ENCODE data around the gene RAD18. TPM values are rescaled to one million over a fixed set of nuclear protein-coding genes. Genes with fewer than 3 reads are reported as not detected.

Gene RAD18
- total RNA-seq, 1 donor from 2014 or later: 21.3 TPM

DNA sequence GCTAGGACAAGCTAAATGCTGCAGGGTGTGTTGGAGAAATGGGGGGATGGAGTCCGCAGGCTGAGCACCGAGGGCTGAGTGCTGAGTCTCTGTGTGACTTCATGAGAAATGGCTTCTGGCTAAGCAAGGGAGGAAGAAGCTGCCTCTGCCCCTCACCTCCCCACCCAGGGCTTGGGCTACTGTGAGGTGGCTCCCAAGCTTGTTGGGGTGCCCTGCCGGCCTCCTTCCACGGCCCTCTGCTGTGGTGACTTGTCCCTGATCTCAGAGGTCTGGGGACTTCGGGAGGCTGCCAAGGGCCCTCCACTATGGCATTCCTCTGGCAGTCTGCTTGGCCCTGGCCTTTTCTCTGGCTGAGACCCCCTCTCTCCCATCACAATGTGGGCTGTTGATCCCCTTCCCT, 30.1 kb upstream of the RAD18 start:
- peaks cover 23% of the 10 kb centered on the region for H3K4me1 Mint-ChIP-seq (ENCODE audit: unreplicated experiment)
- no peaks in the 10 kb centered on the region for H3K27me3 Mint-ChIP-seq
- H3K4me3 Mint-ChIP-seq: no peak overlapping the region
- no peak for DNase-seq (ENCODE audit: extremely low spot score, unreplicated experiment)
- TF ChIP-seq, protein P1, sequence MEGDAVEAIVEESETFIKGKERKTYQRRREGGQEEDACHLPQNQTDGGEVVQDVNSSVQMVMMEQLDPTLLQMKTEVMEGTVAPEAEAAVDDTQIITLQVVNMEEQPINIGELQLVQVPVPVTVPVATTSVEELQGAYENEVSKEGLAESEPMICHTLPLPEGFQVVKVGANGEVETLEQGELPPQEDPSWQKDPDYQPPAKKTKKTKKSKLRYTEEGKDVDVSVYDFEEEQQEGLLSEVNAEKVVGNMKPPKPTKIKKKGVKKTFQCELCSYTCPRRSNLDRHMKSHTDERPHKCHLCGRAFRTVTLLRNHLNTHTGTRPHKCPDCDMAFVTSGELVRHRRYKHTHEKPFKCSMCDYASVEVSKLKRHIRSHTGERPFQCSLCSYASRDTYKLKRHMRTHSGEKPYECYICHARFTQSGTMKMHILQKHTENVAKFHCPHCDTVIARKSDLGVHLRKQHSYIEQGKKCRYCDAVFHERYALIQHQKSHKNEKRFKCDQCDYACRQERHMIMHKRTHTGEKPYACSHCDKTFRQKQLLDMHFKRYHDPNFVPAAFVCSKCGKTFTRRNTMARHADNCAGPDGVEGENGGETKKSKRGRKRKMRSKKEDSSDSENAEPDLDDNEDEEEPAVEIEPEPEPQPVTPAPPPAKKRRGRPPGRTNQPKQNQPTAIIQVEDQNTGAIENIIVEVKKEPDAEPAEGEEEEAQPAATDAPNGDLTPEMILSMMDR (conservative IDR thresholded peaks at IDR 0.05): no peak
- H3K27ac Mint-ChIP-seq: no peak overlapping the region
- H3K36me3 Mint-ChIP-seq: peaks cover 3% of the 10 kb centered on the region
- H3K9me3 Mint-ChIP-seq: no peaks in the 10 kb centered on the region

DNA sequence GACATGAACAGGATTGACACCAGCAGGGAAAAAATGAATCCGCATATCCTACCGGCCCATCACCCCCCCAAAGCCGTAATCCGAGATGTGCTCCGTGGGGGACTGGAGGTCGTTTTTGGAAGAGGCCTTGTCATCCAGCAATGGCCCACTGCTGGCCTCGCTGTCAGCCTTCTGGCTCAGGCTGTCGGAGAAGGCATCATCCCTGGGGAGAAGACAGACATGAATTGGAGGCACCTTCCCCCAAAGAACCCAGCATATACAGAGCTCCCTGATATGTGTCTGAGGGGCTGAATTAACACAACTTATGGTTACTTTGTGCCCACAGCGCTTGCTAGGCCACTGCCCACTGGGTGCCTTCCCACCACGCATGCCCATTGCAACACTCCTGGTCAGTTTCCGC, 29.6 kb upstream of the RAD18 start:
- H3K36me3 Mint-ChIP-seq: no peaks in the 10 kb centered on the region
- no peaks in the 10 kb centered on the region for H3K27me3 Mint-ChIP-seq
- TF ChIP-seq, protein P1 (conservative IDR thresholded peaks at IDR 0.05): no peak
- H3K4me3 Mint-ChIP-seq: no peak overlapping the region
- H3K27ac Mint-ChIP-seq: no peak overlapping the region
- no peaks in the 10 kb centered on the region for H3K9me3 Mint-ChIP-seq
- H3K4me1 Mint-ChIP-seq (ENCODE audit: unreplicated experiment): peaks cover 28% of the 10 kb centered on the region
- DNase-seq (ENCODE audit: extremely low spot score, unreplicated experiment): no peak

DNA sequence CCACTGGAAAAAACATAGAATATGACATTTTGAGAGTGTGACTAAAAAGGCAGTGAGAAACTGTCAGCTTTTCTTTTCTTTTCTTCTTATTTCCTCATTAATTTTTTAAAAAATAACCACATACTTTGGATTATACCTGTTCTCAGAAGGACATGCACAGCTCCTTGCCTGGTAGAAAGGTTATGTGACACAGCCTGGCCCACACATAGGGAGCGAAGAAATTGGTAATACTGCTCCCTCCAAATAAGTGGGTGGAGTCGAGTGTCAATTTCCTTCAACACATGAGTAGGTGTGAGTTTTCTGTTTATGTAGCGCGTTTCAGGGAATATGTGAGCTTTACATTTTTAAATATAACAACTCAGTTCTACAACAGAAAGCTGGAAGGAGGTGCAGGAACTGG, 28.9 kb upstream of the RAD18 start:
- Mint-ChIP-seq H3K36me3 (no peaks in the 10 kb centered on the region), H3K27ac (no peak overlapping the region), H3K4me3 (no peak overlapping the region), H3K9me3 (no peaks in the 10 kb centered on the region), H3K4me1 (ENCODE audit: unreplicated experiment) (peaks cover 29% of the 10 kb centered on the region), H3K27me3 (no peaks in the 10 kb centered on the region)
- TF ChIP-seq, protein P1 (conservative IDR thresholded peaks at IDR 0.05): no peak
- no peak for DNase-seq (ENCODE audit: extremely low spot score, unreplicated experiment)

DNA sequence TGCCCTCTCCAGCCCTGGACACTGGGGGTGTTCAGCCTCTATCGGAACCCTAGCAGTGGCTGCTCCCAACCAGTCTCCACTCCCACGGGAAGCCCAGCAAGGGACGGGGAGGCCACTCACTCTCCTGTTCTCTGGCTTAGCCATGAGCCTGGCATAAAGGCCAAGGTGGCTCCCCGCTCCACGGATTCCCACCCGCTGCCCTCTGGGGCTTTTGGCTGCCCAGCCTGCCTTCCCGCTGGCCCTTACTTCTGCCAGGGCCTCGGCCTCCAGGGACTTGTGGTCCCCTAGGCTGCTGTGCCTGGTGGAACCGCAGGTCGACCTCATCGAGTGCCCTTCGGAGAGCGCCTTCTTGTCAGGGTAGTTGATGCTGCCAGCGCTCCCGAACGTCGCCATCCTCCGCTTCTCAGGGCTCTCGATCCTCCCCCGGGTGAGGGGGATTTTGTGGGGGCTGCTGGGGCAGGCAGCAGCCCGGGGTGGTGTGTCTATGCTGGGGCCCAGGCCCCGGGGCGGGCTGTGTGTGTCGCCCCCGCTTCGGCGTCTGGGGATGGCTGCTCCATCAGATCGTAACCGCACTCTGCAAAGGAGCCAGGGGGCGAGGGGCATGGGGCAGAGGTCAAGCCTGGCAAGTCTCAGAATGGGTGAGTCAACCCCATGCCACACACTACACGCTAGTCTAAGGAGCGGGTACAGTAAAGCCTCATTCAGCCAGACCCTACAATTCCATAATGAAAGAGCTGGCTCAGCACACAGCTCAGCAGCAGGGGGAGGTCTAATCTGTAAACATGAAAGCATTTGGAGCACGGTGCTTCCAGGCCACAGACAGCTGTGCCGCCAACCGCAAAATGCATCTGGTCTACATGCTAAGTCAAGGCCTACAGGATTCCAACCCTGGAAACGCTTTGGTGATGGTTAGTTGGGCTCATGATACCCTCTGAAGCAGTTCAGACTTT, 27.3 kb upstream of the RAD18 start:
- DNase-seq (ENCODE audit: extremely low spot score, unreplicated experiment): no peak
- no peaks in the 10 kb centered on the region for H3K9me3 Mint-ChIP-seq

DNA sequence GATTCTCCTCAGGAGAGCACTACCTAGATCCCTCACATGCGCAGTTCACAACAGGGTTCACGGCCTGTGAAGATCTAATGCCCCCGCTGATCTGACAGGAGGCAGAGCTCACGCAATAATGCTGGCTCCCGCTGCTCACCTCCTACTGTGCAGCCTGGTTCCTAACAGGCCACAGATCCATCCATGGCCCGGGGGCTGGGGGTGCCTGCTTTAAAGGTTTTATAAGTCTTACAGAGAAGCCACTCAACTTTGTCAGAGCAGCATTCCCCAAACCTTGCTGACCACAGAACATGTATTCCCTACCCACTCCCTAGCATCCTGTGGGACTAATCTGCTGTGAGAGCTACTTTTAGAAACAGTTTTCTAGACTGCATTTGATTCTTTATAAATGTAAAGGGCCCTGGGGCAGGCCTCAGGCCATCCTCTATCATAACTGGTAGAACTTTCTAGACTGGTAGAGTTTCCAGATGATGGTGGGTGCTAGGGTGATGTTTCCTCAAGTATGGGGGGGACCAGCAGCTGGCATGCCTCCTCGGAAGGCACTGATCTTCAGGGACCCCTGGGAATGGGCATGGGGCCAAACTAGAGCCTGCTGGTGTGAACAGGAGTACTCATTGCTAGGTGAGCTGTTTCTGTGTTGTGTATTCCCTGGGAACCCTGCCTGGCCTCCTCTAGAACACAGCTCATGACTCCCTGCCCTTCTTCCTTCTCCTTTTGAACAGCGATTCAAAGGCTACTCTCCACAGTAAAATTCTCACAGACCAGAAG, 25.7 kb upstream of the RAD18 start:
- no peak overlapping the region for H3K4me3 Mint-ChIP-seq
- TF ChIP-seq, protein P1 (conservative IDR thresholded peaks at IDR 0.05): no peak

More for the DNA sequence above, 27.3 kb upstream of the RAD18 start:
- TF ChIP-seq, protein P1 (conservative IDR thresholded peaks at IDR 0.05): no peak
- Mint-ChIP-seq H3K27me3 (no peaks in the 10 kb centered on the region), H3K36me3 (no peaks in the 10 kb centered on the region), H3K4me3 (no peak overlapping the region), H3K4me1 (ENCODE audit: unreplicated experiment) (peaks cover 18% of the 10 kb centered on the region), H3K27ac (no peak overlapping the region)

More for the DNA sequence above, 25.7 kb upstream of the RAD18 start:
- no peak overlapping the region for H3K27ac Mint-ChIP-seq
- DNase-seq (ENCODE audit: extremely low spot score, unreplicated experiment): no peak
- H3K27me3 Mint-ChIP-seq: no peaks in the 10 kb centered on the region
- H3K9me3 Mint-ChIP-seq: no peaks in the 10 kb centered on the region
- H3K4me1 Mint-ChIP-seq (ENCODE audit: unreplicated experiment): peaks cover 18% of the 10 kb centered on the region
- no peaks in the 10 kb centered on the region for H3K36me3 Mint-ChIP-seq
